ENCODE data around the gene ATXN7. TPM values are rescaled to one million over a fixed set of nuclear protein-coding genes. Genes with fewer than 3 reads are reported as not detected.

ATXN7 gene
- polyA plus RNA-seq, 1 donor from 2014 or later, result 6.7 TPM

DNA sequence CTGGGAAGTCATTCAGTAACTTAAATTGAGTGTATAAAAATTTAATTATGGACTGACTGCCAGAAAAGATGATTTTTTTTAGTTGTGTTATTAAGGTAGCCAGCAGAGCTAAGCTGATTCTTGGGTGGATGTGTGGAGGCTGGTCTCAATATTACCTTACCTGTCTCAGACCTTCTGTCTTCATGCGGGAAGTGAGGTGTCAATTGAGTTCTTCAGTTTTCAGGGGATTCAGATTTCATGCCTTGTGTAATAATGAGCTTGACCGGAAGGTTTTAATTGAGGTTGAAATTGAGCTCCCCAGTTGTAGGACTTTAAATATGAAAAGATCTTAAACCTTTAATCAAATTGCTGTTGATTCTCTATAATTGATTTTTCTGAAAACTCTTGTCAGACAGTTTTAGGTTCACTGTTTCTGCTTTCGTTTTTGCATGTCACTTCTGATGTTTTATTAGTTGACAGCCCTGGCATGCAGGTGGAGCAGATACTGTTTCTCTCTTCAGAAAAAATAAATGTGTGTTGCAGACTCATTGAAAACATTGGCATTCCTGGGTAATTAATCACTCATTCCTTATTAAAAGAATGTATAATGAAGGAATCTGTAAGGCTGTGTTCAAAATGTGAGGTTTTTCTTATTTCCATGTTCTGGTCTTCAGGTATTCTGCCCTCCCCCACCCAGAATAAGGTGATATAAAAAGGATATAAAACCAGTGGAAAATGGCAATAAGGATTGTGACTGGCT is 105.1 kb downstream of the ATXN7 start:
- TF ChIP-seq EP300 (conservative IDR thresholded peaks at IDR 0.05; ENCODE audit: poor library complexity, severe bottlenecking), result no peak
- no peak overlapping the region for H2AFZ ChIP-seq (ENCODE audit: low read depth, low read length)
- H3K9ac ChIP-seq (ENCODE audit: low read length), result no peak overlapping the region
- H3K27ac ChIP-seq (ENCODE audit: low read length), result no peak overlapping the region
- H3K9me2 ChIP-seq (ENCODE audit: insufficient read depth, low read length), result no peaks in the 10 kb centered on the region
- no peaks in the 10 kb centered on the region for H3K27me3 ChIP-seq (ENCODE audit: insufficient read depth, low read depth, low read length)
- no peak overlapping the region for H3K4me2 ChIP-seq (ENCODE audit: low read length)
- no peaks in the 10 kb centered on the region for H4K20me1 ChIP-seq (ENCODE audit: insufficient read depth)
- H3K36me3 ChIP-seq (ENCODE audit: insufficient read depth, low read length), result no peaks in the 10 kb centered on the region
- H3K79me2 ChIP-seq (replicated peaks; ENCODE audit: insufficient read depth, low read length), result no peaks in the 10 kb centered on the region
- no peaks in the 10 kb centered on the region for H3F3A ChIP-seq (ENCODE audit: insufficient read depth, low read length, poor library complexity, severe bottlenecking)
- H3K9me3 ChIP-seq (ENCODE audit: low read length), result no peaks in the 10 kb centered on the region
- H3K4me3 ChIP-seq (ENCODE audit: low read length), result no peak overlapping the region

DNA sequence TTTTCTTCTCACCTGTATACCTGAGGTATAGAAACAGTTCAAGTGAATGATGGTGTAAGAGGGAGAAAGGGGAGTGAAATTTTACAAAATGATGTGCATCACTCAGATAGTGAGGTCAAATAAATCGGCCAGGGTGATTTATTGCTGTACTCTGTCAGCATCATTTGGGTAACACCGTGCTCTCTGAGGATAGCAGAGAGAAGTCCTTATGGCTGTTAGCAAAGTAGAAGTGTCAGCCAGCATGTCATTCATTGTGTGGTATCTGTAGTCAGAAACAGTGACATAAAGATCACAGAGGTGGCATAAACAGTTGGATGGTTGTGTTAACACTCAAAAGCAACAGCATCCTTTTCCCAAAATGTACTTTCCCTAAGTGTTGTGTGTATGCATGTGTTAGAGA is 106.2 kb downstream of the ATXN7 start:
- Histone ChIP-seq H4K20me1 (ENCODE audit: insufficient read depth) (no peaks in the 10 kb centered on the region), H3K36me3 (ENCODE audit: insufficient read depth, low read length) (no peaks in the 10 kb centered on the region), H3K79me2 (replicated peaks; ENCODE audit: insufficient read depth, low read length) (no peaks in the 10 kb centered on the region), H3F3A (ENCODE audit: insufficient read depth, low read length, poor library complexity, severe bottlenecking) (no peaks in the 10 kb centered on the region), H3K9me2 (ENCODE audit: insufficient read depth, low read length) (no peaks in the 10 kb centered on the region), H3K27me3 (ENCODE audit: insufficient read depth, low read depth, low read length) (no peaks in the 10 kb centered on the region), H3K9ac (ENCODE audit: low read length) (no peak overlapping the region), H3K9me3 (ENCODE audit: low read length) (no peaks in the 10 kb centered on the region), H3K4me3 (ENCODE audit: low read length) (no peak overlapping the region), H3K4me2 (ENCODE audit: low read length) (no peak overlapping the region), H2AFZ (ENCODE audit: low read depth, low read length) (no peak overlapping the region), H3K27ac (ENCODE audit: low read length) (no peak overlapping the region)
- no peak for TF ChIP-seq EZH2 (IDR thresholded peaks at IDR 0.05; ENCODE audit: borderline replicate concordance, insufficient read depth, low read length, poor library complexity, severe bottlenecking)
- no peak for TF ChIP-seq POLR2AphosphoS5 (IDR thresholded peaks at IDR 0.05)
- TF ChIP-seq, protein P1, sequence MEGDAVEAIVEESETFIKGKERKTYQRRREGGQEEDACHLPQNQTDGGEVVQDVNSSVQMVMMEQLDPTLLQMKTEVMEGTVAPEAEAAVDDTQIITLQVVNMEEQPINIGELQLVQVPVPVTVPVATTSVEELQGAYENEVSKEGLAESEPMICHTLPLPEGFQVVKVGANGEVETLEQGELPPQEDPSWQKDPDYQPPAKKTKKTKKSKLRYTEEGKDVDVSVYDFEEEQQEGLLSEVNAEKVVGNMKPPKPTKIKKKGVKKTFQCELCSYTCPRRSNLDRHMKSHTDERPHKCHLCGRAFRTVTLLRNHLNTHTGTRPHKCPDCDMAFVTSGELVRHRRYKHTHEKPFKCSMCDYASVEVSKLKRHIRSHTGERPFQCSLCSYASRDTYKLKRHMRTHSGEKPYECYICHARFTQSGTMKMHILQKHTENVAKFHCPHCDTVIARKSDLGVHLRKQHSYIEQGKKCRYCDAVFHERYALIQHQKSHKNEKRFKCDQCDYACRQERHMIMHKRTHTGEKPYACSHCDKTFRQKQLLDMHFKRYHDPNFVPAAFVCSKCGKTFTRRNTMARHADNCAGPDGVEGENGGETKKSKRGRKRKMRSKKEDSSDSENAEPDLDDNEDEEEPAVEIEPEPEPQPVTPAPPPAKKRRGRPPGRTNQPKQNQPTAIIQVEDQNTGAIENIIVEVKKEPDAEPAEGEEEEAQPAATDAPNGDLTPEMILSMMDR (IDR thresholded peaks at IDR 0.05; ENCODE audit: poor library complexity, severe bottlenecking), result no peak
- no peak for TF ChIP-seq EP300 (conservative IDR thresholded peaks at IDR 0.05; ENCODE audit: poor library complexity, severe bottlenecking)
- TF ChIP-seq TAF1 (IDR thresholded peaks at IDR 0.05; ENCODE audit: low read depth), result no peak
- TF ChIP-seq SMC3 (conservative IDR thresholded peaks at IDR 0.05; ENCODE audit: poor library complexity), result no peak
- TF ChIP-seq MXI1 (conservative IDR thresholded peaks at IDR 0.05; ENCODE audit: poor library complexity, severe bottlenecking), result no peak

- Histone ChIP-seq H3K4me2 (ENCODE audit: low read length) (no peak overlapping the region), H3K79me2 (replicated peaks; ENCODE audit: insufficient read depth, low read length) (no peaks in the 10 kb centered on the region), H3K36me3 (ENCODE audit: insufficient read depth, low read length) (no peaks in the 10 kb centered on the region), H3K4me3 (ENCODE audit: low read length) (no peak overlapping the region), H3K27me3 (ENCODE audit: insufficient read depth, low read depth, low read length) (no peaks in the 10 kb centered on the region), H3K9me2 (ENCODE audit: insufficient read depth, low read length) (no peaks in the 10 kb centered on the region), H4K20me1 (ENCODE audit: insufficient read depth) (no peaks in the 10 kb centered on the region), H3K27ac (ENCODE audit: low read length) (no peak overlapping the region), H3K9ac (ENCODE audit: low read length) (no peak overlapping the region), H3K9me3 (ENCODE audit: low read length) (no peaks in the 10 kb centered on the region), H2AFZ (ENCODE audit: low read depth, low read length) (no peak overlapping the region), H3F3A (ENCODE audit: insufficient read depth, low read length, poor library complexity, severe bottlenecking) (no peaks in the 10 kb centered on the region)
- TF ChIP-seq REST (IDR thresholded peaks at IDR 0.05; ENCODE audit: borderline replicate concordance), result no peak
- TF ChIP-seq EP300 (conservative IDR thresholded peaks at IDR 0.05; ENCODE audit: poor library complexity, severe bottlenecking), result no peak
- TF ChIP-seq POLR2AphosphoS5 (IDR thresholded peaks at IDR 0.05), result no peak
- TF ChIP-seq EZH2 (IDR thresholded peaks at IDR 0.05; ENCODE audit: borderline replicate concordance, insufficient read depth, low read length, poor library complexity, severe bottlenecking), result no peak
- no peak for TF ChIP-seq MXI1 (conservative IDR thresholded peaks at IDR 0.05; ENCODE audit: poor library complexity, severe bottlenecking)
- TF ChIP-seq SMC3 (conservative IDR thresholded peaks at IDR 0.05; ENCODE audit: poor library complexity), result no peak
- TF ChIP-seq TAF1 (IDR thresholded peaks at IDR 0.05; ENCODE audit: low read depth), result no peak
- no peak for TF ChIP-seq RAD21 (conservative IDR thresholded peaks at IDR 0.05)
- TF ChIP-seq, protein P1 (IDR thresholded peaks at IDR 0.05; ENCODE audit: poor library complexity, severe bottlenecking), result no peak
Measured at GRCh38 chr3:63970631-63971475, 107.2 kb downstream of the ATXN7 start.
